ENCODE results near the gene GSTM4. TPM values are rescaled to one million over a fixed set of nuclear protein-coding genes. Genes with fewer than 3 reads are reported as not detected.

GSTM4 gene
- total and polyA plus RNA-seq, 9 of the 15 experiments (the other 6 are each of a cell fraction or from before 2014, with no cell fraction given) = 18.8 to 53.4 (median 38.8) TPM

DNA sequence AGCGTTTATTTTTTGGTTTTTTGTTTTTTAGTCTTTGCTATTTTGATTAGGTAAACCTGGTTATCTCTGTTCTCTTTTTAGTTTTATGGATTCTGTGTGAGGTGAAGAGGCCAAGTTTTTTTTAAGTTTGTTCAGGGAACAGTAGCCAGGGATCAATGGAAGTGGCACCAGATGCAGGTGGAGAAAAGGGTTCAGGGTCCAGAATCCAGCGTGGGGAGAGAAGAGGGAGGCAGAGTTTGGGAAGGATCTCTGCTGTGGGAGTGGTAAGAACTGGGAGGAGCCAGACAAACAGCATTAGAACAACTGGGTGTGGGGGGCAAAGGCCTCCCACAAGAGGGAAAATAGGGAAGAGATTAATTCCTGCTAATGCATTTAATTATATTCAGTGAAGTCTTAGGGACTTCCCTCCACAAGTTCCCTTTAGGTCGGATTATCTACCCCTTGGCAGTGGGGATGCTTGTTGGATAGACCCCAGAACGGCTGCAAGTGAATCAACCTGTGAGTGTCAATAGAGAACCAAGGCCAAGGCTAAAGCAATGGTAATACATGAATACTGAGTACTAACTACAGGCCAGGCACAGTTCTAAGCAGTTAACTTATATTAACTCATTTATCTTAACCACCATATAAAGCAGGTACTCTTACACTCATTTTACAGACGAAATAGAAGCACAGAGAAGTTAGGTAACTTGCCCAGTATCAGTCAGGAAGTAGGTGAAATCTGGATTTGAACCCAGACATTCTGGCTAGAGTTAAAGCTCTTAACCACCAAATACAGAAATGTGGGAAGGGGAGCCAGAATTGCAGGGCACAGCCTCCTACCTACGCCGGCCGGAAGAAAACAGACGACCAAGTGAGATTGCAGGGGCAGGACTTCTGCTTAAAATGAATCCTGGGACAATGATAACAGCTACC is 37.0 kb upstream of the GSTM4 start (continued):
- no peak for TF ChIP-seq TOE1 (IDR thresholded peaks at IDR 0.05; ENCODE audit: borderline replicate concordance)
- no peak; the same call in 1 of the 2 replicates for TF ChIP-seq TOE1 (CRISPR knock-in tag; IDR thresholded peaks at IDR 0.05; ENCODE audit: borderline replicate concordance, low read depth)
- no peak for TF ChIP-seq ZFP36 (IDR thresholded peaks at IDR 0.05; ENCODE audit: low read depth, low read length, partially characterized antibody)
- no peak for TF ChIP-seq ZNF140 (CRISPR knock-in tag; IDR thresholded peaks at IDR 0.05)
- TF ChIP-seq SMAD2 (IDR thresholded peaks at IDR 0.05; ENCODE audit: low read depth, low read length) = no peak
- no peak for TF ChIP-seq TAF15 (IDR thresholded peaks at IDR 0.05; ENCODE audit: low read depth, low read length)
- TF ChIP-seq SIX5 (IDR thresholded peaks at IDR 0.05; ENCODE audit: borderline replicate concordance in 1 of 2, insufficient read depth in 1 of 2, low read depth in 1 of 2, low read length in 2 of 2) = no peak
- no peak for TF ChIP-seq PRPF4 (IDR thresholded peaks at IDR 0.05; ENCODE audit: insufficient read depth, low read depth, low read length, poor library complexity, severe bottlenecking)
- no peak for TF ChIP-seq ETS2 (tag; IDR thresholded peaks at IDR 0.05; ENCODE audit: borderline replicate concordance, poor library complexity, severe bottlenecking)
- TF ChIP-seq DACH1 (IDR thresholded peaks at IDR 0.05; ENCODE audit: partially characterized antibody) = no peak
- TF ChIP-seq CAMTA2 (CRISPR knock-in tag; conservative IDR thresholded peaks at IDR 0.05) = no peak
- no peak for TF ChIP-seq ZNF174 (CRISPR knock-in tag; IDR thresholded peaks at IDR 0.05)
- TF ChIP-seq RBM17 (IDR thresholded peaks at IDR 0.05; ENCODE audit: borderline replicate concordance, low read depth, low read length) = no peak
- no peak for TF ChIP-seq ZC3H8 (IDR thresholded peaks at IDR 0.05)
- TF ChIP-seq BHLHE40 (IDR thresholded peaks at IDR 0.05; ENCODE audit: low read length) = no peak
- TF ChIP-seq XRCC5 (IDR thresholded peaks at IDR 0.05; ENCODE audit: low read depth, low read length) = no peak
- peak; percentile 46 to 63; a peak in 3 of 4 replicates for TF ChIP-seq KDM1A (IDR thresholded peaks at IDR 0.05)
- no peak for TF ChIP-seq ZNF143 (CRISPR knock-in tag; IDR thresholded peaks at IDR 0.05)
- no peak for TF ChIP-seq ZBTB7A (IDR thresholded peaks at IDR 0.05; ENCODE audit: borderline replicate concordance, control insufficient read depth, low read depth, low read length)
- TF ChIP-seq TAL1 (IDR thresholded peaks at IDR 0.05) = 0 out of 2 replicates have a peak, but pooled peaks have one; percentile 7
- TF ChIP-seq PHF20 (IDR thresholded peaks at IDR 0.05; ENCODE audit: partially characterized antibody) = peak; percentile 75
- no peak for TF ChIP-seq PKNOX1 (IDR thresholded peaks at IDR 0.05)
- no peak for TF ChIP-seq NFYB (IDR thresholded peaks at IDR 0.05; ENCODE audit: extremely low read depth, insufficient read length)
- no peak for TF ChIP-seq TCF7L2 (IDR thresholded peaks at IDR 0.05; ENCODE audit: low read depth, low read length)
- no peak for TF ChIP-seq CBX1 (IDR thresholded peaks at IDR 0.05; ENCODE audit: low read depth)
- TF ChIP-seq ZNF780A (CRISPR knock-in tag; IDR thresholded peaks at IDR 0.05) = no peak
- TF ChIP-seq ID3 (CRISPR knock-in tag; IDR thresholded peaks at IDR 0.05) = no peak
- peak; percentile 16; the same call in 1 of the 2 replicates for TF ChIP-seq ID3 (tag; IDR thresholded peaks at IDR 0.05)
- no peak for TF ChIP-seq ZNF324 (CRISPR knock-in tag; IDR thresholded peaks at IDR 0.05)
- no peak for TF ChIP-seq DPF2 (IDR thresholded peaks at IDR 0.05)

Measured in K562 (cell line).